Measurements from ENCODE around the gene PAX6. TPM values are rescaled to one million over a fixed set of nuclear protein-coding genes. Genes with fewer than 3 reads are reported as not detected.

PAX6 gene
- total RNA-seq, 1 donor from 2014 or later, result 30.7 TPM

GRCh38 chr11:31802990-31803812 lies 7.9 kb downstream of the PAX6 start:
- TF ChIP-seq CTCF (IDR thresholded peaks at IDR 0.05; ENCODE audit: partially characterized antibody, unreplicated experiment), result no peak
- no peak for DNase-seq
- H3K9me3 Mint-ChIP-seq (ENCODE audit: unreplicated experiment), result peaks cover 15% of the 10 kb centered on the region
- no peak overlapping the region for H3K27ac Mint-ChIP-seq (ENCODE audit: unreplicated experiment)
- peaks cover 40% of the 10 kb centered on the region for H3K4me1 Mint-ChIP-seq (ENCODE audit: low read depth, unreplicated experiment)
- peaks cover 50% of the 10 kb centered on the region for H3K27me3 Mint-ChIP-seq (ENCODE audit: unreplicated experiment)
- peak overlapping the region; percentile 90 for H3K4me3 Mint-ChIP-seq (ENCODE audit: unreplicated experiment)
- H3K36me3 Mint-ChIP-seq (ENCODE audit: unreplicated experiment), result no peaks in the 10 kb centered on the region

GRCh38 chr11:31802609-31802989 lies 8.5 kb downstream of the PAX6 start:
- H3K9me3 Mint-ChIP-seq (ENCODE audit: unreplicated experiment), result peaks cover 10% of the 10 kb centered on the region
- TF ChIP-seq CTCF (IDR thresholded peaks at IDR 0.05; ENCODE audit: partially characterized antibody, unreplicated experiment), result no peak
- peak overlapping the region; percentile 66 for H3K4me3 Mint-ChIP-seq (ENCODE audit: unreplicated experiment)
- H3K4me1 Mint-ChIP-seq (ENCODE audit: low read depth, unreplicated experiment), result peaks cover 37% of the 10 kb centered on the region
- no peak for DNase-seq
- no peaks in the 10 kb centered on the region for H3K36me3 Mint-ChIP-seq (ENCODE audit: unreplicated experiment)
- H3K27me3 Mint-ChIP-seq (ENCODE audit: unreplicated experiment), result peaks cover 51% of the 10 kb centered on the region
- H3K27ac Mint-ChIP-seq (ENCODE audit: unreplicated experiment), result no peak overlapping the region

- peaks cover 49% of the 10 kb centered on the region for H3K27me3 Mint-ChIP-seq (ENCODE audit: unreplicated experiment)
- no peak for TF ChIP-seq CTCF (IDR thresholded peaks at IDR 0.05; ENCODE audit: partially characterized antibody, unreplicated experiment)
- no peak overlapping the region for H3K27ac Mint-ChIP-seq (ENCODE audit: unreplicated experiment)
- H3K4me3 Mint-ChIP-seq (ENCODE audit: unreplicated experiment), result no peak overlapping the region
- DNase-seq, result no peak
- no peaks in the 10 kb centered on the region for H3K36me3 Mint-ChIP-seq (ENCODE audit: unreplicated experiment)
- peaks cover 10% of the 10 kb centered on the region for H3K9me3 Mint-ChIP-seq (ENCODE audit: unreplicated experiment)
- H3K4me1 Mint-ChIP-seq (ENCODE audit: low read depth, unreplicated experiment), result peaks cover 39% of the 10 kb centered on the region
These were observed 9.0 kb downstream of the PAX6 start for GRCh38 chr11:31802000-31802551.

- peaks cover 10% of the 10 kb centered on the region for H3K9me3 Mint-ChIP-seq (ENCODE audit: unreplicated experiment)
- no peaks in the 10 kb centered on the region for H3K36me3 Mint-ChIP-seq (ENCODE audit: unreplicated experiment)
- H3K27me3 Mint-ChIP-seq (ENCODE audit: unreplicated experiment), result peaks cover 43% of the 10 kb centered on the region
- no peak for DNase-seq
- H3K4me3 Mint-ChIP-seq (ENCODE audit: unreplicated experiment), result peak overlapping the region; percentile 14
- no peak overlapping the region for H3K27ac Mint-ChIP-seq (ENCODE audit: unreplicated experiment)
- H3K4me1 Mint-ChIP-seq (ENCODE audit: low read depth, unreplicated experiment), result peaks cover 38% of the 10 kb centered on the region
- TF ChIP-seq CTCF (IDR thresholded peaks at IDR 0.05; ENCODE audit: partially characterized antibody, unreplicated experiment), result no peak
These were observed 9.8 kb downstream of the PAX6 start for GRCh38 chr11:31801298-31801702.

All from glutamatergic neuron (in vitro differentiated cells).